Measurements from ENCODE around the gene CAMTA1.

The CAMTA1 gene

GRCh38 chr1:7042322-7043190 lies 257.3 kb downstream of the CAMTA1 start:
- Histone ChIP-seq H3K27ac (no peak overlapping the region), H3K4me3 (no peak overlapping the region)

GRCh38 chr1:7043191-7043549 lies 257.9 kb downstream of the CAMTA1 start:
- no peak overlapping the region for H3K27ac ChIP-seq
- H3K4me3 ChIP-seq = no peak overlapping the region

GRCh38 chr1:7043719-7044535 lies 258.7 kb downstream of the CAMTA1 start:
- H3K27ac ChIP-seq = no peak overlapping the region
- H3K4me3 ChIP-seq = no peak overlapping the region

GRCh38 chr1:7045897-7046296 lies 260.6 kb downstream of the CAMTA1 start:
- H3K4me3 ChIP-seq = no peak overlapping the region
- no peak overlapping the region for H3K27ac ChIP-seq

- H3K27ac ChIP-seq = no peak overlapping the region
- H3K4me3 ChIP-seq = no peak overlapping the region
Measured at GRCh38 chr1:7046314-7046713, 261.1 kb downstream of the CAMTA1 start.

GRCh38 chr1:7046891-7047290 lies 261.6 kb downstream of the CAMTA1 start:
- Histone ChIP-seq H3K4me3 (no peak overlapping the region), H3K27ac (no peak overlapping the region)

- Histone ChIP-seq H3K27ac (no peak overlapping the region), H3K4me3 (no peak overlapping the region)
Measured at GRCh38 chr1:7047866-7048265, 262.6 kb downstream of the CAMTA1 start.

GRCh38 chr1:7048395-7048794 lies 263.1 kb downstream of the CAMTA1 start:
- no peak overlapping the region for H3K27ac ChIP-seq
- H3K4me3 ChIP-seq = no peak overlapping the region

GRCh38 chr1:7049913-7050625 lies 264.8 kb downstream of the CAMTA1 start:
- Histone ChIP-seq H3K4me3 (no peak overlapping the region), H3K27ac (no peak overlapping the region)

- no peak overlapping the region for H3K4me3 ChIP-seq
- no peak overlapping the region for H3K27ac ChIP-seq
Measured at GRCh38 chr1:7050751-7051665, 265.8 kb downstream of the CAMTA1 start.

GRCh38 chr1:7052701-7053100 lies 267.4 kb downstream of the CAMTA1 start:
- Histone ChIP-seq H3K27ac (no peak overlapping the region), H3K4me3 (no peak overlapping the region)

- Histone ChIP-seq H3K27ac (no peak overlapping the region), H3K4me3 (no peak overlapping the region)
Measured at GRCh38 chr1:7060745-7061144, 275.5 kb downstream of the CAMTA1 start.

GRCh38 chr1:7062346-7063061 lies 277.2 kb downstream of the CAMTA1 start:
- Histone ChIP-seq H3K27ac (no peak overlapping the region), H3K4me3 (no peak overlapping the region)

GRCh38 chr1:7063981-7064380 lies 278.7 kb downstream of the CAMTA1 start:
- Histone ChIP-seq H3K4me3 (no peak overlapping the region), H3K27ac (no peak overlapping the region)

- Histone ChIP-seq H3K27ac (no peak overlapping the region), H3K4me3 (no peak overlapping the region)
Measured at GRCh38 chr1:7068552-7068951, 283.3 kb downstream of the CAMTA1 start.

GRCh38 chr1:7069931-7070330 lies 284.7 kb downstream of the CAMTA1 start:
- Histone ChIP-seq H3K27ac (no peak overlapping the region), H3K4me3 (peak overlapping the region in 2 of 7 experiments; percentile 8 to 17)

- Histone ChIP-seq H3K27ac (no peak overlapping the region), H3K4me3 (peak overlapping the region in 2 of 7 experiments; percentile 8 to 17)
Measured at GRCh38 chr1:7070389-7071029, 285.3 kb downstream of the CAMTA1 start.

- Histone ChIP-seq H3K4me3 (no peak overlapping the region), H3K27ac (no peak overlapping the region)
Measured at GRCh38 chr1:7076117-7076516, 290.9 kb downstream of the CAMTA1 start.
